GM19240 (cell line): Measurements from ENCODE around the gene PNKD.

Source experiments
- DNase-seq: peaks from one replicate; pipeline ENCODE4 v3.0.0; 2011; ENCODE audit warnings: low spot score; ENCODE audit not compliant: insufficient read length

PNKD gene

DNA sequence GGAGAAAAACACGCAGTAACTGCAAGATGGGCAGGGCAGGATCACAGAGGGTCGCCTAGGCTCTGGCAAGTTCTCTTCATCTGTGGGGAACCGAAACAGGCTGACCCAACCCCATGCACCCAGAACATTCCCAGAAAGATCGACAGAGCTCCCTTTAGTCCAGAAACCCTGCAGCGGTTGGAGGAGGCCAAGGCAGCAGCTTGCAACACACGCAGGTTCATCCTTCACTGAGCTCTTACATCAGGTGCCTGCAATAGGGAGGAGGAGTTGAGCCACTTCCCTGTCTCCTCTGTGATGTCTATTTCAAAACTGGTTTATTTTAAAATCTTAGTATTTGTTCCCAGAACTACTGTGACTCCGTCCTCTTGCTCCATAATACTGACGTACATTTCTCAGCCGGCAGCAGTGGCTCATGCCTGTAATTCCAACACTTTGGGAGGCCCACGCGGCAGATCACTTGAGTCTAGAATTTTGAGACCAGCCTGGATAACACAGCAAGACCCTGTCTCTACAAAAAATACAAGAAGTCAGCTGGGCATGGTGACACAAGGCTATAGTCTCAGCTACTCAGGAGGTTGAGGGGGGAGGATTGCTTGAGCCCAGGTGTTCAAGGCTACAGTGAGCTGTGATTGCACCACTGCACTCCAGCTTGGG is 100.2 kb downstream of the PNKD start:
- DNase-seq, result no peak

DNA sequence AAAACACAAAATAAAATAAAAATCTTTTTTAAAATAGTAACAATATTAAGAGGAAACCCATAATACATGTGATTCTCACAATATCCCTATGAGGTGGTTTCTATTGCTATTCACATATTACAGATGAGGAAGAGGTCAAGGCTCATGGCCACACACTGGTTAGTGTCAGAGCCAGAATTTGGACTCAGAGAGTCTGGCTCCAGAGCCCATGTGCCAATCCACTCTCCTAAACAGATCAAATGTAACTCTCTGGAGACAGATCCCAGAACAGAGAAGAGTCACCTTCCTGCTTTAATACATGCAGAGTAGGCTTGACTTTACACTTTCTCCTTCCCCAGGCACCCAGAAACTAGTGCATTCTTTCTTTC is 101.6 kb downstream of the PNKD start:
- no peak for DNase-seq

DNA sequence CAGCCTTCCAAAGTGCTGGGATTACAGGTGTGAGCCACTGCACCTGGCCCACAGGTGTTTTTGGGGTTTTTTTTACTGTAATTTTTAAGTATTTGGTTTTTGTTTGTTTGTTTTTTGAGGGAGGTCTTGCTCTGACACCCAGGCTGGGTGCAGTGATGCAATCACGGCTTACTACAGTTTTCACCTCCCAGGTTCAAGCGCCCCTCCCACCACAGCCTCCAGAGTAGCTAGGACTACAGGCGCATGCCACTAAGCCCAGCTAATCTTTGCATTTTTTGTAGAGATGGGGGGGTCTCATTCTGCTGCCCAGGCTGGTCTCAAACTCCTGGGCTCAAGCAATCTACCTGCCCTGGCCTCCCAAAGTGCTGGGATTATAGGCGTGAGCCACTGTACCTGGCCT is 104.5 kb downstream of the PNKD start:
- no peak for DNase-seq

DNA sequence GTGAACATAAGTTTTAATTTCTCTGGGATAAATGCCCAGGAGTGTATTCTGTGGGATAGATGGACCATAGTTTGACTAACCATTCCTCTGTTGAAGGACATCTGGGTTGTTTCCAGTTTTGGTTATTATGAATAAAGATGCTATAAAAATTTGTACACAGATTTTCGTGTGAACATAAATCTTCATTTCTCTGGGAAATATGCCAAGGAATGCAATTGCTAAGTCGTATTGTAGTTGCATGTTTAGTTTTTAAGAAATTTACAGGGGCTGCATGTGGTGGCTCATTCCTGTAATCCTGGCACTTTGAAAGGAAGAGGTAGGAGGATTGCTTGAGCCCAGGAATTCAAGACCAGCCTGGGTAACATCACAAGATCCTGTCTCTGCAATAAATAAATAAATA is 104.9 kb downstream of the PNKD start:
- no peak for DNase-seq

DNA sequence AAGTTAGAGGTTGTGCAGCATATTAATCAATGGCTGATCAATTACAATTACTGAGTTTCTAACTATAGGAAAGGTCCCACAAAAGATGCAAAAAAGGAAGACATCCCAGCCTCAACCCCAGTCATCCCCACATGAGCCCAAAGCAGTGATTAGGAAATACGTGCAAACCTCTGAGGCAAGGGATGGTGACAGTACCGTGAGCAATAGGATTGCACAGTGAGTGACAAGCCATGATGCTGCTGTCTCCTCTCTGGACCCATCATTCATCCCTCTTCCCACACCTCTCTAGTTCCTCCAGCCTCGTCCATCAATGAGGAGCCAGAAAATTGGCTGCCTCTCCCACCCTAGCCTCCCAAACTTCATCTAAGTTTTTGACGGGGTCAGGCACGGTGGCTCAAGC is 107.7 kb downstream of the PNKD start:
- DNase-seq, result no peak

DNA sequence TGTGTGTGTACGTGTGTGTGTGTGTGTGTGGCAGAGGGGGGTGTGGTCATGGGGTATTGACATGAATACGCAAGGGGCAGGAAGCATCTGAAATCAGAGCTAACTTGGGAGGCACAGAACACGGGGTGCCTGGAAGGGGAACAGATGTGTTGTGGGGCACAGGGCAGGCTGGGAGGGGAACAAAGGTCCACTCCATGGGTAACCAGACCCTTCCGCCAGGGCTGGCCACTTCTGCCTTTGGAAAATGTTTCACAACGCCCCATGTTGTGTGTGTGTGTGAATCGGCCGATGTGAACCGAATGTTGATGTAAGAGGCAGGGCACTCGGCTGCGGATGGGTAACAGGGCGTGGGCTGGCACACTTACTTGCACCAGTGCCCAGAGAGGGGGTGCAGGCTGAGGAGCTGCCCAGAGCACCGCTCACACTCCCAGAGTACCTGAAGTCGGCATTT is 111.6 kb downstream of the PNKD start, which contains the start of gene SLC11A1:
TSS of gene SLC11A1 (plus strand) at position 358 of the 451 bp plus-strand sequence. CDS start 96 bp downstream, outside the sequence.
- DNase-seq, result no peak

DNA sequence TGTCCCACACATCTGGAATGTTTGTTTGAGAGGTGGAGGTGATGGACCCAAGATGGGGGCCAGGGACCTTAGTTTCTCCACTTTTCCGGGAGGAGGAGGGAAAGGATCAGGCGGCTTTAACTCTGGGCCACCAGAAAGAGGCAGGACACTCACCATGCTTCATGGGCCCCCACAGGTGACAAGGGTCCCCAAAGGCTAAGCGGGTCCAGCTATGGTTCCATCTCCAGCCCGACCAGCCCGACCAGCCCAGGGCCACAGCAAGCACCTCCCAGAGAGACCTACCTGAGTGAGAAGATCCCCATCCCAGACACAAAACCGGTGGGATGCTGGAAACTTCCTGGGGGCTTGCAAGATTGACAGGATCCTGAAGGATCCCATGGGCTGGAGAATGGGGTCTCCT is 112.5 kb downstream of the PNKD start:
- no peak for DNase-seq

DNA sequence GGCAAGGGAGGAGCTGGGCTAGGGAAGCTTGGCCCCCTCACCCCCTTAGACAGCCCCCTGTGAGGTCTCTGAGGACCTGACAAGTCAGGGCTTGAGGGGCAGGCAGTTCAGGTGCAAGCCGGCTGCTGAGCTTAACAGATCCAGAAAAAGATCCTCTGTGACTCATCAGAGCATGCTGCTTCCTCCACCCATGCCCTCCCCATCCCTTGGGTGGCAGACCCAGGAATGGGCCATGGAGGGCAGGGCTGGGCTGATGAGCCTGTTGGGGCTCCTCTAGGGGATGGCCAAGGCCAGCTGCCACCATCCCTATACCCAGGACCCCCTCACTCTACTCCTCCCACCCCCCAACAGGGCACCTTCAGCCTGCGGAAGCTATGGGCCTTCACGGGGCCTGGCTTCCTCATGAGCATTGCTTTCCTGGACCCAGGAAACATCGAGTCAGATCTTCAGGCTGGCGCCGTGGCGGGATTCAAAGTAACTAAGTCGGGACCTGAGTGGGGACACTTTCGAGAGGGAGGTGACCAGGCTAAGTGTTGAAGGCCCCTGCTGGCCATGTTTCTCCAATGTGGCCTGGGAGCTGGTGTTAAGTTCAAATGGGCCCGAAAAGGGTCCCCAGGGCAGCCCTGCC is 113.7 kb downstream of the PNKD start:
- DNase-seq, result no peak

DNA sequence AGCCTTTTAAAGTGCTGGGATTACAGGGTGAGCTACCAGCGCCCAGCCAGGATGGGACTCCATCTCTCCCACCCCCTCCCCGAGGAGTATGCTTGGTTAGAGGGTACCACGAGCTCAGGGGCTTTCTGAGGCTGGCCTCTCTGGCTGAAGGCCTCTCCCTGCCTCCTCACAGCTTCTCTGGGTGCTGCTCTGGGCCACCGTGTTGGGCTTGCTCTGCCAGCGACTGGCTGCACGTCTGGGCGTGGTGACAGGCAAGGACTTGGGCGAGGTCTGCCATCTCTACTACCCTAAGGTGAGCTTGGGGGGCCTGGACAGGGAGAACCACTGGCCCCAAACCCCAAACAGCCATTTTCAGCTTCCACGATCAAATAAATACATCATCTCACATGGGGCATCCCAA is 114.7 kb downstream of the PNKD start:
- no peak for DNase-seq

DNA sequence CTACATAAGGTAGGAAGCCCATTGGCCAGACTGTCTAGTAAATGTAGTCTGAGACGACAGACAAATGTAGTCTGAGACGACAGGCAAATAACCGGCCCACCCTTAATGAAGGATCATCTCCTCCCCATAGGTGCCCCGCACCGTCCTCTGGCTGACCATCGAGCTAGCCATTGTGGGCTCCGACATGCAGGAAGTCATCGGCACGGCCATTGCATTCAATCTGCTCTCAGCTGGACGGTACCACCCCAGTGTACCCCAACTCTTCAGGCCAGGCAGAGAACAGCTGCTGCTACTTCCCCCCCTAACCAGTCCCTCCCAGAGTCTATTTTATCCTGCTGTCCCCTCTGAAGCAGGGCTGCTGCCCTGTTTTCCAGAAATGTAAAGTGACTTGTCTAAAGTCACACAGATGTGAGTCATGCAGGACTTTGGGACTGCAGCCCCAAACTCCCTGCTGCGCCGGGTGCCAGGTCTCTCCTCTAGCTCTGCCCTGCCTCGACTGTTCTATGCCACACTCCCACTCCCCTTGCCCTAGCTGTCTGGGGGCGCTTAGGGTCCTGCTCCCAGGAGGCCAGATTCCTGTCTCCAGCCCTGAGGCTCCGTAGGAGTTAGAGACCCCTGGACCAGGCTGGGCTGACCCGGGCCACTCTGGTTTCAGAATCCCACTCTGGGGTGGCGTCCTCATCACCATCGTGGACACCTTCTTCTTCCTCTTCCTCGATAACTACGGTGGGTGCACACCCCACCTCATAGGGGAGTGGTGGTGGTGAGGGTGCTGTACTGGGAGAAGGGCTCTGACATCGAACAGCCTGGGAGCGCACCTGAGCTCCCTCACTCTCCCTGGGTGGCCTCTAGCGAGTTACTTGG is 116.4 kb downstream of the PNKD start:
- DNase-seq, result no peak

DNA sequence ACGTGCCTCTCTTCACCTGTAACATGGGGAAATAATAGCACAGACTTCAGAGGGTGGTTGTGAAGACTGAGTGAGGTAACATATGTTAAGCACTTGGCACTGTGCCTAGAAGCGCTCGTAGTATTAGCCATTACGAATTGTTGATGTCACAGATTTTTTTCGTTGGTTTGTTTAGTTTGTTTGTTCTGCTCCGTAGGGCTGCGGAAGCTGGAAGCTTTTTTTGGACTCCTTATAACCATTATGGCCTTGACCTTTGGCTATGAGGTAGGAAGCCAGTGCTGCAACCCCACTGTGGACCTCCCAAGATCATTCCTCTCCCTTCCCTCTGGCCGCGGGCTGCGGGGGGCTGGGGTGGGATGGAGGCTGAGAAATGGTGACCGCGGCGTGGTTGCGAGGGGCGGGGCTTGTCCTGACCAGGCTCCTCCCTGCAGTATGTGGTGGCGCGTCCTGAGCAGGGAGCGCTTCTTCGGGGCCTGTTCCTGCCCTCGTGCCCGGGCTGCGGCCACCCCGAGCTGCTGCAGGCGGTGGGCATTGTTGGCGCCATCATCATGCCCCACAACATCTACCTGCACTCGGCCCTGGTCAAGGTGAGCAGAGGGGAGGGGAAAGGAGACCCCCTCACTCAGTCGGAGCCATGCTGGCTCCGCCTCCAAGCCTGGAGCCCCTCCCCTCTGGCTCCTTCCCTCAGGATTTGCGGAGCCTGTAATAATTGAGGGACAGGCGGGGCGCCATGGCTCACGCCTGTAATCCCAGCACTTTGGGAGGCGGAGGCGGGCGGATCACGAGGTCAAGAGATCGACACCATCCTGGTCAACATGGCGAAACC is 117.3 kb downstream of the PNKD start:
- no peak for DNase-seq

DNA sequence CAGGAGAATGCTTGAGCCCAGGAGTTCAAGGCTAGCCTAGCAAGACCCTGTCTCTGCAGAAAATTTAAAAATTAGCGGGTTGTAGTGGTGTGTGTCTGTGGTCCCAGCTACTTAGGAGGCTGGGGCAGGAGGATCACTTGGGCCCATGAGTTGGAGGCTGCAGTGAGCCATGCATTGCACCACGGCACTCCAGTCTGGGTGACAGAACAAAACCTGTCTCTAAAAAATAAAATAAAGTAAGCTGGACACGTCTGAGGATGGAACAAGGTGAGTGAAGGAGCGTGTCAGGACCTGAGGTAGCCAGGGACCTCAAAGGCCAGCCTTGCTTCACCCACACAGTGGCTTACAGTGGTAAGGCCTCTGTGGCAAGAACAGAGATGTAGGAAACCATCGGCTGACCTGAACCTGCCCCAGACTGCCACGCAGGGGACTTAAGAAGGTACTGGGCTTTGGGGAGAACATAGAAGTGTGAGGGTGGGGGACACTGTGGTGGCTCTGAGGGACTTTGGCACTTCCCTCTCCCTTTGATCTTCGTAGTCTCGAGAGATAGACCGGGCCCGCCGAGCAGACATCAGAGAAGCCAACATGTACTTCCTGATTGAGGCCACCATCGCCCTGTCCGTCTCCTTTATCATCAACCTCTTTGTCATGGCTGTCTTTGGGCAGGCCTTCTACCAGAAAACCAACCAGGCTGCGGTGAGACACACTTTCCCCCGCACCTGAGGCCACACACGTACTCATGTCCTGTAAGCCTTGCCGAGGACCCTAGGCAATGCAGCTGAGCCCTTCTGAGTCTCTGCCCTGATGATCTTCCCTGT is 119.2 kb downstream of the PNKD start:
- DNase-seq, result no peak

DNA sequence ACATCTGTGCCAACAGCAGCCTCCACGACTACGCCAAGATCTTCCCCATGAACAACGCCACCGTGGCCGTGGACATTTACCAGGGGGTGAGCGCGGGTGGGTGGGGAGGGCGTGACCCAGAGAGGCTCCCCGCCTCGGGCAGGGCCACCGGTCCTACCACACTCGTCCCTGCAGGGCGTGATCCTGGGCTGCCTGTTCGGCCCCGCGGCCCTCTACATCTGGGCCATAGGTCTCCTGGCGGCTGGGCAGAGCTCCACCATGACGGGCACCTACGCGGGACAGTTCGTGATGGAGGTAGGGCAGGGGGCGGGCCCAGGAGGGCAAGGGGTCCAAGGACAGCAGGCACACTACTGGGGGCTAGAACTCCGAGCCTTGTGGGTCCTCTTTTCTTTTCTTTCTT is 120.9 kb downstream of the PNKD start:
- DNase-seq, result no peak

DNA sequence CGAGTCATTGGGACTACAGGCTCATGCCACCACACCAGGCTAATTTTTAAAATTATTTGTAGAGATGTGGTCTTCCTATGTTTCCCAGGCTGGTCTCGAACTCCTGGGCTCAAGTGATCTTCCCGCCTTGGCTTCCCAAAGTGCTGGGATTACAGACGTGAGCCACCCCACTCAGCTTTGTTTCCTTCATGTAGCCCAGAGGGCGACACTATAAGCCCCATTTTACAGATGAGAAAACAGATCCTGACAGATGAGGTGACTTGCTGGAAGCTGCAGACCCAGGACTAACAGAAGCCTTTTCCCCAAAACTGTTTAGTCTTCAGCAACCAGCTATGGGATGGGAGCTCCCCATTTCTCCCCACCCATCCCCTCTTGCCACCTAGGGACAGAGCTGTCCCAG is 122.1 kb downstream of the PNKD start:
- DNase-seq, result no peak

DNA sequence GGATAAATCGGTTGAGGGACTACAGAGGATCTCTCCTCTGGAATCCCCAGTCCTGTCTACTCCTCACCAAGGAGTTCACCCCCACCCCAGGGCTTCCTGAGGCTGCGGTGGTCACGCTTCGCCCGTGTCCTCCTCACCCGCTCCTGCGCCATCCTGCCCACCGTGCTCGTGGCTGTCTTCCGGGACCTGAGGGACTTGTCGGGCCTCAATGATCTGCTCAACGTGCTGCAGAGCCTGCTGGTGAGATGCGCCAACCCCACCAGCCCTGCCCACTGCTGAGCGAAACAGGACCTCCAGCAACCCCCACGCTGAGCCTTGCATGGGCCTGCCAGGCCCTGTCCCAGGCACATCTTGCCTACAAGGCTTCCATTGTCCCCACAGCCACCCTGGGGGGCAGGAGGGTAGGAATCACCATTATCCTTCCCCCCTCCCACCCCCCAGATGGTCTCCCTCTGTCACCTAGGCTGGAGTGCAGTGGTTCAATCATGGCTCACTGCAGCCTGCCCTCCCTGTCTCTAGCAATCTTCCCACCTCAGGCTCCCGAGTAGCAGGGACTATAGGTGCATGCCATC is 122.7 kb downstream of the PNKD start:
- DNase-seq, result no peak

DNA sequence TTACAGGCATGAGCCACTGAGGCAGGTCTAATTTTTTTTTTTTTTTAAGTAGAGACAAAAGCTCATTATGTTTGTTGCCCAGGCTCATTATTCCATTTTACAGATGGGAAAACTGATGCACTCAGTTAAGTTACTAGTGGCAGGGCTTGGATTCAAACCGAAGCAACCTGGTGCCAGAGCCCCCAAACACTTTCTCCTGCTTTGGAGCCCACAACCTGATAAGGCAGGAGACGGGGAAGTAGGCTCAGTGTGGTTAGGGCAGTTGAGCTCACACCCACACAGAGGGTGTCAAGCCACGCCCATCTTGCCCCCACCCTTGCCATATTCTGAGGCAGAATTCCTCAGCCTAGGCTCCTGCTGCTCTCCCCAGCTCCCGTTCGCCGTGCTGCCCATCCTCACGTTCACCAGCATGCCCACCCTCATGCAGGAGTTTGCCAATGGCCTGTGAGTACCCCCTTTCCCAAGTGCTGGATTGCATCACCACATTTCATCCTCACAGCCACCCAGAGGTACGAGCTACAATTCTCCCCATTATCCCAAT is 123.5 kb downstream of the PNKD start:
- no peak for DNase-seq

DNA sequence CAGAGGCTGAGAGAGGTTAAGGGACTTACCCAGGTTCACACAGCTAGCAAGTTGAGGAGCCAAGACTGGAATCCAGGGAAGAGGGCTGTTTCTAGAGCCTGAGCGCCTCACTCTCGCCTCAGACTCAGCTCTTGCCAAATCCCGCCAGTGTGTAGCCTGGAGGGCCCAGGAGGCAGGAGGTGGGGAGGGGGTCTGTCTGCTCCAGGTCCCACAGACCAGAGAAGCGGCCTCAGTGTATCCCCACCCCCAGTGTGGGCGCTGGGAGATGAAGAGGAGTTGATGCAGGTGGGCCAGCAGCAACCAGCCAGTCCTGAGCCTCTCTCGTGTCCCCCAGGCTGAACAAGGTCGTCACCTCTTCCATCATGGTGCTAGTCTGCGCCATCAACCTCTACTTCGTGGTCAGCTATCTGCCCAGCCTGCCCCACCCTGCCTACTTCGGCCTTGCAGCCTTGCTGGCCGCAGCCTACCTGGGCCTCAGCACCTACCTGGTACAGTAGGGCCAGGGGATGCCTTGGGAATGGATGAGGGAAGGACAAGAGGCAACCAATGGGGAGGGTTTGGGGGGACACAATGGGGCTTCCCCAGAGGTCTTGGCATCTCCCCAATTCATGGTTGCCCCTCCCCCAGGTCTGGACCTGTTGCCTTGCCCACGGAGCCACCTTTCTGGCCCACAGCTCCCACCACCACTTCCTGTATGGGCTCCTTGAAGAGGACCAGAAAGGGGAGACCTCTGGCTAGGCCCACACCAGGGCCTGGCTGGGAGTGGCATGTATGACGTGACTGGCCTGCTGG is 124.2 kb downstream of the PNKD start:
- DNase-seq, result no peak

DNA sequence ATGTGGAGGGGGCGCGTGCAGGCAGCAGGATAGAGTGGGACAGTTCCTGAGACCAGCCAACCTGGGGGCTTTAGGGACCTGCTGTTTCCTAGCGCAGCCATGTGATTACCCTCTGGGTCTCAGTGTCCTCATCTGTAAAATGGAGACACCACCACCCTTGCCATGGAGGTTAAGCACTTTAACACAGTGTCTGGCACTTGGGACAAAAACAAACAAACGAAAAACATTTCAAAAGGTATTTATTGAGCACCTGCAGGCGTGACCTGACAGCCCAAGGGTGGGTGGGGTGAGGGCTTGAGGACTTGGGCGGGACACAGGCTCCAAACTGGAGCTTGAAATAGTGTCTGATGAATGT is 124.7 kb downstream of the PNKD start:
- no peak for DNase-seq

DNA sequence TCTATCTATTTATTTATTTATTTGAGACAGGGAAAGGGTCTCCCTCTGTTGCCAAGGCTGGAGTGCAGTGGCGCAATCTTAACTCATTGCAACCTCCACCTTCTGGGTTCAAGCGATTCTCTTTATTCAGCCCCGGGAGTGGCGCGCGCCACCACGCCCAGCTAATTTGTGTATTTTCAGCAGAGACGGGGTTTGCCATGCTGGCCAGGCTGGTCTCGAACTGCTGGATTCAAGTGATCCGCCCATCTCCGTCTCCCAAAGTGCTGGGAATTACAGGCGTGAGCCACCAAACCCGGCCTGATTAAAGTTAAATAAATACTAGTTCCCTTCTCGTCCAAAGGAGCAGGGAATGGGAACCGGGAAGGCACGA is 125.1 kb downstream of the PNKD start:
- DNase-seq, result no peak
